OCI-LY7 (cell line): ENCODE data around the gene ABCD2. TPM values are rescaled to one million over a fixed set of nuclear protein-coding genes. Genes with fewer than 3 reads are reported as not detected.

ENCODE experiments used
- Bru-seq: library from RNA; stranded (reverse); fragments of 400-500 nt; gene quantifications from one replicate; lab custom pipeline; 2021; lab: Mats Ljungman, UMichigan
- BruChase-seq, 2 experiments: library from RNA; stranded (reverse); fragments of 400-500 nt; gene quantifications; one replicate each; lab custom pipeline; 2021; lab: Mats Ljungman, UMichigan
- BruUV-seq: library from RNA; stranded (reverse); fragments of 400-500 nt; replicated peaks from 2 replicates; lab custom pipeline; 2021; lab: Mats Ljungman, UMichigan
- CTCF ChIA-PET: fragments of 300-600 bp; sonication (Branson Sonifier 250); formaldehyde crosslinking; loops from one replicate; lab custom pipeline; 2022; ENCODE audit warnings: antibody characterized with exemption; ENCODE audit not compliant: unreplicated experiment; lab: Charles Lee
- POLR2A ChIA-PET: fragments of 300-600 bp; sonication (Branson Sonifier 250); formaldehyde crosslinking; loops from one replicate; lab custom pipeline; 2022; ENCODE audit warnings: antibody characterized with exemption; lab: Charles Lee
- DNase-seq: peaks from one replicate; pipeline ENCODE4 v3.0.0-alpha.2; 2015; ENCODE audit warnings: low spot score
- H2AFZ ChIP-seq: fragments of 200-600 bp; sonication (generic), shearing (Covaris generic); 2 replicates; pipeline ENCODE4 v1.6.1; 2014; ENCODE audit warnings: mild to moderate bottlenecking, antibody characterized with exemption, low read length, moderate library complexity
- H3K27ac ChIP-seq: fragments of 200-600 bp; sonication (generic); 2 replicates; pipeline ENCODE4 v1.5.1; 2014; ENCODE audit warnings: mixed run types, low read depth, mild to moderate bottlenecking, moderate library complexity, low read length, inconsistent platforms; ENCODE audit not compliant: poor library complexity, severe bottlenecking
- H3K36me3 ChIP-seq: fragments of 200-600 bp; sonication (generic); 2 replicates; pipeline ENCODE4 v1.6.1; 2014; ENCODE audit warnings: mild to moderate bottlenecking, antibody characterized with exemption, low read length, moderate library complexity, mixed read lengths; ENCODE audit not compliant: insufficient read depth
- H3K4me1 ChIP-seq: fragments of 200-600 bp; sonication (generic); 2 replicates; pipeline ENCODE4 v1.5.1; 2014; ENCODE audit warnings: mild to moderate bottlenecking, low read length; ENCODE audit not compliant: insufficient read depth, poor library complexity, severe bottlenecking
- H3K4me2 ChIP-seq: fragments of 200-600 bp; sonication (generic); 2 replicates; pipeline ENCODE4 v1.6.1; 2014; ENCODE audit warnings: mild to moderate bottlenecking, low read length
- H3K4me3 ChIP-seq: fragments of 200-600 bp; sonication (generic); 2 replicates; pipeline ENCODE4 v1.5.1; 2014; ENCODE audit warnings: mild to moderate bottlenecking, low read depth, low read length; ENCODE audit not compliant: poor library complexity, severe bottlenecking
- H3K79me2 ChIP-seq: fragments of 200-600 bp; sonication (generic); 2 replicates; pipeline ENCODE4 v1.6.1; 2016; ENCODE audit warnings: low read depth, mild to moderate bottlenecking, low read length, moderate library complexity, mixed read lengths; ENCODE audit not compliant: insufficient read depth
- H3K9me2 ChIP-seq: fragments of 200-600 bp; sonication (generic); 2 replicates; pipeline ENCODE4 v1.6.1; 2016; ENCODE audit warnings: mild to moderate bottlenecking, low read length, mixed read lengths; ENCODE audit not compliant: insufficient read depth
- H3K9me3 ChIP-seq: fragments of 200-600 bp; sonication (generic); 2 replicates; pipeline ENCODE4 v1.6.1; 2014; ENCODE audit warnings: mild to moderate bottlenecking, mixed run types, low read length, mixed read lengths
- H4K20me1 ChIP-seq: fragments of 200-600 bp; sonication (generic); 2 replicates; pipeline ENCODE4 v1.6.1; 2014; ENCODE audit warnings: mild to moderate bottlenecking, antibody characterized with exemption, low read length, moderate library complexity, mixed read lengths; ENCODE audit not compliant: insufficient read depth
- CTCF ChIP-seq: fragments of 200-600 bp; sonication (generic); conservative IDR thresholded peaks from 2 replicates; pipeline ENCODE4 v1.5.1; 2014; ENCODE audit warnings: mild to moderate bottlenecking, antibody characterized with exemption, low read length, moderate library complexity, mixed read lengths
- EZH2phosphoT487 ChIP-seq: fragments of 200-600 bp; sonication (generic); IDR thresholded peaks from 2 replicates; pipeline ENCODE4 v1.6.1; 2018; ENCODE audit warnings: low read depth, borderline replicate concordance, mild to moderate bottlenecking, mixed run types, antibody characterized with exemption, low read length, moderate library complexity, mixed read lengths
- intact Hi-C: fragments of 100-400 bp; cut with micrococcal nuclease; formaldehyde crosslinking; loops from one replicate; pipeline ENCODE4 v1.10.0; 2022; ENCODE audit not compliant: unreplicated experiment
- long read RNA-seq: library from polyadenylated mRNA; stranded (forward); transcript quantifications from one replicate; pipeline ENCODE4 v2.0.0, GENCODE V29; 2022
- total RNA-seq, 2 experiments: library from RNA; depleted of rRNA in 1 of 2; stranded (reverse); fragments of >200 nt in 1 of 2; shearing (Covaris generic) in 1 of 2; gene quantifications; 2 replicates each; pipeline ENCODE4 v1.2.3, GENCODE V29; 2014 to 2022

The ABCD2 gene
- total RNA-seq (2014; rRNA removed; shearing (Covaris generic)): 1.2 and 1.5 TPM in 2 replicates
- 1.9 and 2.4 TPM in 2 replicates for total RNA-seq (2022)
- percentile 46 among the genes with signal in this experiment for Bru-seq, nascent RNA
- BruChase-seq, experiment 1, labeled RNA remaining after a 6-hour chase: percentile 40 among the genes with signal in this experiment
- percentile 44 among the genes with signal in this experiment for BruChase-seq, experiment 2, labeled RNA remaining after a 2-hour chase
- long read RNA-seq, full-length matches to known transcripts: 2 of 5 reads
- long read RNA-seq, partial matches to known transcripts: 0 of 5 reads
- long read RNA-seq, other reads (novel, unspliced or antisense): 3 of 5 reads

DNA sequence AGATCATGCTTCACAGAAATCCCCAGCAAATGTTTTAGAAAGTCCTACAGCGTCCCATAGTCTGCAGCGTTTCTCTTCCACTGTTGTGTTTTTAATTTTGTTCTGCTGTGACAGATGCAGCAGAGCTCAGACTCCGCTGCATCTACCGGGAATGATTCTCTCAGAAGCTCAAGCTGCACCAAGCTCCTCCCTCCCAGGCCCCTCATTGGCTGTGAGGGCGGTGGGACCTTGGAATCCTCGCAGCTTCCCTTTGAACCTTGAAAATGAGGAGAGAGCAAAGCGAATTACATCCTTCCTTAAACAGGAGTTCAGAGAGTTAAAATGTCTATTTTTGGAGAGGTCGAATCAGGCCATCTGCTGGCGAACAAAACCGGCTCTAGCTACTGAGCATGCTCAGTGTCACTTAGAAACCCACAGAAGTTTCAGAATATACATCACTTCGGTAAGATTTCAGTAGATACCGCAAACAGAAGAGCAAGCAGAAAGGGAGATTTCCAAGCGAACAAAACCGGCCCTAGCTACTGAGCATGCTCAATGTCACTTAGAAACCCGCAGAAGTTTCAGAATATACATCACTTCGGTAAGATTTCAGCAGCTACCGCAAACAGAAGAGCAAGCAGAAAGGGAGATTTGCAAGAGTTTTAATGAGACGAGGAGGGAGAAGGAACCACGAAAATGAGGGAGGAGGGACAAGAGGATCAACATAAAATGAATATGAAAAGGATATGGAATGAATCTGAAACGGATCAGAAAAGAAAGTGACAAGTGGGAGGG, at the start of gene ABCD2:
Gene ABCD2 (minus strand): TSS at position 144 of the 774 bp plus-strand sequence. CDS start 188 bp downstream, outside the sequence.
- TF ChIP-seq CTCF: peak; percentile 55
- TF ChIP-seq EZH2phosphoT487: no peak
- H3K27ac ChIP-seq: peak within 1 kb of the TSS; percentile 87
- ChIA-PET POLR2A (interaction anchor here (0.6 to 1.7 kb wide), 9 partner anchors 9 to 907 kb away, joined by 3 to 7 read pairs (median 4); no protein-coding TSS in a partner anchor), CTCF (no interaction called here)
- no peaks in the 10 kb centered on the region for H3K9me3 ChIP-seq
- intact Hi-C loops: loop anchor here (5.0 to 10.0 kb wide), 2 partner anchors 487 to 605 kb away; partner anchors contain the start of genes LRRK2 and SLC2A13
- peaks cover 24% of the 10 kb centered on the region; the same call in 1 of the 2 replicates for H3K79me2 ChIP-seq
- no peaks in the 10 kb centered on the region for H4K20me1 ChIP-seq
- H3K4me3 ChIP-seq: peak within 1 kb of the TSS; percentile 74
- peak within 1 kb of the TSS; percentile 91 for H3K4me2 ChIP-seq
- TSS peak; percentile 76 for BruUV-seq
- peaks cover 51% of the 10 kb centered on the region for H3K4me1 ChIP-seq
- no peaks in the 10 kb centered on the region for H3K36me3 ChIP-seq
- H3K9me2 ChIP-seq: no peaks in the 10 kb centered on the region
- DNase-seq: peak; percentile 87
- H2AFZ ChIP-seq: peak within 1 kb of the TSS; percentile 97

- Histone ChIP-seq H3K4me1 (no peaks in the 10 kb centered on the region), H3K9me3 (no peaks in the 10 kb centered on the region), H4K20me1 (no peaks in the 10 kb centered on the region), H3K79me2 (no peaks in the 10 kb centered on the region), H3K36me3 (no peaks in the 10 kb centered on the region), H2AFZ (no peak overlapping the region), H3K9me2 (no peaks in the 10 kb centered on the region), H3K4me2 (no peak overlapping the region), H3K4me3 (no peak overlapping the region), H3K27ac (no peak overlapping the region)
- CTCF ChIA-PET: no interaction called here
- BruUV-seq: no TSS peak
- no peak for DNase-seq
- intact Hi-C loops: no loop called here
- no peak for TF ChIP-seq CTCF
- no peak for TF ChIP-seq EZH2phosphoT487
- POLR2A ChIA-PET: no interaction called here
Observed at GRCh38 chr12:39660101-39660500, 40.5 kb upstream of the ABCD2 start.
